Neutrophil (primary cell): Measurements from ENCODE around the gene GDA.

Experiments used
- H3K27ac ChIP-seq: fragments of 200-600 bp; sonication (generic); 2 replicates; pipeline ENCODE4 v1.5.1; 2016; ENCODE audit warnings: mild to moderate bottlenecking, moderate library complexity
- H3K27me3 ChIP-seq: fragments of 200-600 bp; sonication (generic); 2 replicates; pipeline ENCODE4 v1.6.0; 2016; ENCODE audit warnings: mild to moderate bottlenecking
- H3K36me3 ChIP-seq: fragments of 200-600 bp; sonication (generic); 2 replicates; pipeline ENCODE4 v1.5.1; 2017
- H3K4me1 ChIP-seq, 2 experiments: fragments of 200-600 bp in 1 of 2; sonication (generic) in 1 of 2; 1 replicate in 1 of 2; 2 replicates in 1 of 2; pipeline versions ENCODE4 v1.5.1 to v1.6.1; 2013 to 2016; ENCODE audit warnings: low read depth in 1 of 2, low read length in 1 of 2, mild to moderate bottlenecking in 1 of 2, moderate library complexity in 1 of 2; ENCODE audit not compliant: control insufficient read depth in 1 of 2, insufficient read depth in 1 of 2
- H3K4me3 ChIP-seq, 2 experiments: fragments of 200-600 bp in 1 of 2; sonication (generic) in 1 of 2; 1 replicate in 1 of 2; 2 replicates in 1 of 2; pipeline ENCODE4 v1.5.1; 2013 to 2016; ENCODE audit warnings: low read depth in 1 of 2, low read length in 1 of 2, mild to moderate bottlenecking in 1 of 2, moderate library complexity in 1 of 2
- H3K9me3 ChIP-seq: fragments of 200-600 bp; sonication (generic); 2 replicates; pipeline ENCODE4 v1.5.1; 2016
- TF ChIP-seq, protein P1 (sequence below): fragments of 200-600 bp; sonication (generic); IDR thresholded peaks from 2 replicates; pipeline ENCODE4 v1.5.1; 2016; ENCODE audit warnings: antibody characterized with exemption

The GDA gene

DNA sequence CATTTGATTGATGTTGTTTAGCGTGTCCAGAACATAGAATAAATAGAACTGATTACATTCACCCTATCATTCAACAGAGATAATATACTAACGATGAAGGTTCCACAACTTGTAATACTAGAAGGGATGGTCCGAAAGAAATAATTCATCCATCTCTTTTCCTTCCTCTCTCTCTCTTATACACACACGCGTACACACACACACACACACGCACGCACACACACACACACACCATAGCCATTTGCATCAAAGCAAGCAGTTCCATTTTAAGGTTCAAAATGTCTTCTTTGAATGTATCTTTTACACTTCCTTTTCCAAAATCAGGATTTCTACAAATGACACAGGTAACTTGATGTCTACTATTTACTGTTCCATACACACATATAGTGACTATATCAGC lies 887 bp downstream of the GDA start:
- TF ChIP-seq, protein P1, sequence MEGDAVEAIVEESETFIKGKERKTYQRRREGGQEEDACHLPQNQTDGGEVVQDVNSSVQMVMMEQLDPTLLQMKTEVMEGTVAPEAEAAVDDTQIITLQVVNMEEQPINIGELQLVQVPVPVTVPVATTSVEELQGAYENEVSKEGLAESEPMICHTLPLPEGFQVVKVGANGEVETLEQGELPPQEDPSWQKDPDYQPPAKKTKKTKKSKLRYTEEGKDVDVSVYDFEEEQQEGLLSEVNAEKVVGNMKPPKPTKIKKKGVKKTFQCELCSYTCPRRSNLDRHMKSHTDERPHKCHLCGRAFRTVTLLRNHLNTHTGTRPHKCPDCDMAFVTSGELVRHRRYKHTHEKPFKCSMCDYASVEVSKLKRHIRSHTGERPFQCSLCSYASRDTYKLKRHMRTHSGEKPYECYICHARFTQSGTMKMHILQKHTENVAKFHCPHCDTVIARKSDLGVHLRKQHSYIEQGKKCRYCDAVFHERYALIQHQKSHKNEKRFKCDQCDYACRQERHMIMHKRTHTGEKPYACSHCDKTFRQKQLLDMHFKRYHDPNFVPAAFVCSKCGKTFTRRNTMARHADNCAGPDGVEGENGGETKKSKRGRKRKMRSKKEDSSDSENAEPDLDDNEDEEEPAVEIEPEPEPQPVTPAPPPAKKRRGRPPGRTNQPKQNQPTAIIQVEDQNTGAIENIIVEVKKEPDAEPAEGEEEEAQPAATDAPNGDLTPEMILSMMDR: no peak
- Histone ChIP-seq H3K36me3 (no peaks in the 10 kb centered on the region), H3K4me1 (no peaks in the 10 kb centered on the region), H3K27me3 (peaks cover 67% of the 10 kb centered on the region), H3K9me3 (no peaks in the 10 kb centered on the region), H3K4me3 (no peak overlapping the region), H3K27ac (no peak overlapping the region)

DNA sequence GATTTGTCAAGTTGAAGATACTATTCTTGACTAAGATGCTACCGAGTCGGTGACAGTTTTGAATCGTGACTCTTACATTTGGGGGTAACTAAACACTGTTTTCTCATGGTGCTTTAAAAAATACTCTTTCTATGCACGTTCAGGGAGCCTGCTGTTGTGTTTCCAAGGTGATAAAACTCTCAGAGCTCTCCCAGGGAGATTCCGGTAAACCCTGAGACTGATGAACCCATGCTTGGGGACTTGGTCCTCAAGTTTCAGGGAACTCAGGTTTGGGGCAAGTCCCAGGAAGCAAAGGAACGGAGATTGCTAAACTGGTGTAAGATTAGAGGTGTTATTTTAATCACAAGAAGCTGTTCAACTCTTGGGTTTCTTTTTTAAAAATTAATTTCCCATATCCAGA lies 1.4 kb downstream of the GDA start:
- Histone ChIP-seq H3K27ac (no peak overlapping the region), H3K4me1 (no peaks in the 10 kb centered on the region), H3K9me3 (no peaks in the 10 kb centered on the region), H3K27me3 (peaks cover 63% of the 10 kb centered on the region), H3K4me3 (no peak overlapping the region), H3K36me3 (no peaks in the 10 kb centered on the region)
- TF ChIP-seq, protein P1: no peak

DNA sequence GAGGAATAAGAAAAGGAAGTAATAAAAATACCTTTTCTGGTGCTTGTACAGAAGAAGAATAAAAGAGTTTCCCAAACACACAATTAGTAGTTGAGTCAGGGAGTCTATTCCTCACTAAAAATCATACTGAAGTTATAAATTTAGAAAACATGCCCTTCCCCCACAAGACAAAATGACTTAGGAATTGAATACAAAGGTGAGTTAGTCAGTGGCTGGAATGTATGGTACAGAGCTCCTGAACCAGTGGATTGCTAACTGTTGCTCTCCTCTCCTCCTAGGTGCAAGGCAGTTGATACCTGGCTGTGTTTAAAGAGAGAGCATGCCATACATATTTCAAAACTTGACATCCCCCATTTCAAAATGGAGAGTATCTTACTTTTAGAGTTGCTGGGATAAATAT lies 1.9 kb downstream of the GDA start:
- TF ChIP-seq, protein P1: no peak
- Histone ChIP-seq H3K27ac (no peak overlapping the region), H3K36me3 (no peaks in the 10 kb centered on the region), H3K9me3 (no peaks in the 10 kb centered on the region), H3K27me3 (peaks cover 61% of the 10 kb centered on the region), H3K4me3 (no peak overlapping the region), H3K4me1 (no peaks in the 10 kb centered on the region)

DNA sequence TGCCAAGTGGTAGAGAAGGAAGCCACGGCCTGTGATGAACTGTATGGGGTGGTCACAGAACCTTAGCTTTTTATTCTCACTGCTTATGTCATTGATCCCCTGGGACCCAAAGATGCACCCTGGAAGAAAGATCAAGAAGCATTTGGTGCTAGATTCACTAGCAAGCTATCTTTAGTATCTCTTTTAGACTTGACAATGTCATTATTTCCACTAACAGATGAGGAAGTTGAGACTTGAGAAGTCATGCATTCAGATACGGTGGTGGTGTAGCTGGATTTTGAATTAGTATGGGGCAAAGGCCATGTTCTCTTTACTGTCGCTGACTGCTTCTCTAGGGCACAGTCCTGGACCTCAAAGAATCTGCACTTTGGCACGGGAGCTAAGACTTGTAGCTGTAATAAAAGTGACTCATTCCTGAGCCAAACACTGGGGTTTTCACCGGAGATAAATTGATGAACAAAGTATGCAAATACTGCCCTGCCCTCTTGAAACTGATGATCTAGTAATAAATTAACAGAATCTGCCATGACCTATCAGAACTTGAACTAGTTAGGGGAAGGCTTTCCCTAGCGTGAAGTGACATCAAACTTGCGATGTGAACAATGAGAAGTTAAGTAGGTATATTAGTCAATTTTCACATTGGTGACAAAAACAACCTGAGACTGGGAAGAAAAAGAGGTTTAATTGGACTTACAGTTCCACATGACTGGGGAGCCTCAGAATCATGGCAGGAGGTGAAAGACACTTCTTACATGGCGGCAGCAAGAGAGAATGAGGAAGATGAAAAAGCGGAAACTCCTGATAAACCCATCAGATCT lies 5.4 kb downstream of the GDA start:
- Histone ChIP-seq H3K9me3 (no peaks in the 10 kb centered on the region), H3K4me3 (no peak overlapping the region), H3K36me3 (no peaks in the 10 kb centered on the region), H3K27ac (no peak overlapping the region), H3K4me1 (no peaks in the 10 kb centered on the region), H3K27me3 (peaks cover 25% of the 10 kb centered on the region)
- TF ChIP-seq, protein P1: no peak

DNA sequence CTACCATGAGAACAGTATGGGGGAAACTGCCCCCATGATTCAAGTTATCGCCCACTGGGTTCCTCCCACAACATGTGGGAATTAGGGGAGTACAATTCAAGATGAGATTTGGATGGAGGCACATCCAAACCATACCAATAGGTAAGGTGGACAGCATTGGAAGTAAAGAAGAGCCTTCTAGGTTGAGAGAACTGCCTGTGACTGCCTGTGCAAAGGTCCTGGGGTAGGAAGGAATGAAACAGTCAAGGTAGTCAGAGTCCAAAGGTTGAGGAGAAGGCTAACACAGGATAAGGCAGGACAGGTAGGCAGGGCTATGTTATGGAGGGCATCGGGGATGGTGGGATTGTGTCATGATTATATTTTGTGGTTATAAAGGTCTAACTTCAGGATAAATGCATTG lies 6.1 kb downstream of the GDA start:
- Histone ChIP-seq H3K4me3 (no peak overlapping the region), H3K9me3 (no peaks in the 10 kb centered on the region), H3K27me3 (peaks cover 19% of the 10 kb centered on the region), H3K4me1 (no peaks in the 10 kb centered on the region), H3K36me3 (no peaks in the 10 kb centered on the region), H3K27ac (no peak overlapping the region)
- TF ChIP-seq, protein P1: no peak
